Ovary (tissue), 3 donors: Measurements from ENCODE around the gene WDR5B.

Experiments
- EP300 ChIP-seq: sonication (generic); formaldehyde crosslinking; IDR thresholded peaks from one replicate; pipeline ENCODE4 v1.6.1; 2017; ENCODE audit warnings: antibody characterized with exemption
- POLR2A ChIP-seq: fragments of 450-650 bp; IDR thresholded peaks from one replicate; pipeline ENCODE4 v1.6.1; 2017; ENCODE audit warnings: antibody characterized with exemption, mild to moderate bottlenecking, moderate library complexity
- TF ChIP-seq, protein P1 (sequence below), 3 donors: fragments of 450-650 bp in 2 of 3; fragments of 200-600 bp in 1 of 3; IDR thresholded peaks; one replicate each; pipeline versions ENCODE4 v1.5.1 to v1.8.0; 2016 to 2022; ENCODE audit warnings: antibody characterized with exemption in 3 of 3, mild to moderate bottlenecking in 1 of 3
- donor health status: DM: no; HTN: no; CAD: no.

DNA sequence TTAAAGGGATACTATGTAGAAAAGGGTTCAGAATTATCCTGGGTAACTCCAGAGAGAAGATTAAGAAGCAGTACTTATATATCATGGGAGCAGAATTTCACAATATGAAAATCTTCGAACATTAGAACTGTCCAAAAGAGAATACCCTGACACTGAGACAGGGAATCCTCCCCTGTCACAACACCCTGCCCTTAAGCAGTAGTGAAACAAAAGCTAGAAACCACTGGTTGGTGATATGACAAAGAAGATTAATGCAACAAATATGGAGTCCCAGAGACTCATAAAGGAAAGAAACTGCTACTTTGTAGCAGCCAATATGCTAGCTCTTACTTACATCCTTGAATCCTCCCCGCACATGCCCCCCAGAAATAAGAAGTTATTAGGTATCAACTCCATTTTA lies 51.4 kb downstream of the WDR5B start:
- TF ChIP-seq, protein P1, sequence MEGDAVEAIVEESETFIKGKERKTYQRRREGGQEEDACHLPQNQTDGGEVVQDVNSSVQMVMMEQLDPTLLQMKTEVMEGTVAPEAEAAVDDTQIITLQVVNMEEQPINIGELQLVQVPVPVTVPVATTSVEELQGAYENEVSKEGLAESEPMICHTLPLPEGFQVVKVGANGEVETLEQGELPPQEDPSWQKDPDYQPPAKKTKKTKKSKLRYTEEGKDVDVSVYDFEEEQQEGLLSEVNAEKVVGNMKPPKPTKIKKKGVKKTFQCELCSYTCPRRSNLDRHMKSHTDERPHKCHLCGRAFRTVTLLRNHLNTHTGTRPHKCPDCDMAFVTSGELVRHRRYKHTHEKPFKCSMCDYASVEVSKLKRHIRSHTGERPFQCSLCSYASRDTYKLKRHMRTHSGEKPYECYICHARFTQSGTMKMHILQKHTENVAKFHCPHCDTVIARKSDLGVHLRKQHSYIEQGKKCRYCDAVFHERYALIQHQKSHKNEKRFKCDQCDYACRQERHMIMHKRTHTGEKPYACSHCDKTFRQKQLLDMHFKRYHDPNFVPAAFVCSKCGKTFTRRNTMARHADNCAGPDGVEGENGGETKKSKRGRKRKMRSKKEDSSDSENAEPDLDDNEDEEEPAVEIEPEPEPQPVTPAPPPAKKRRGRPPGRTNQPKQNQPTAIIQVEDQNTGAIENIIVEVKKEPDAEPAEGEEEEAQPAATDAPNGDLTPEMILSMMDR (IDR thresholded peaks at IDR 0.05), result no peak
- no peak for TF ChIP-seq EP300
- no peak for TF ChIP-seq POLR2A
